ENCODE results near the gene AMN1. TPM values are rescaled to one million over a fixed set of nuclear protein-coding genes. Genes with fewer than 3 reads are reported as not detected.
"Not testable (repeated sequence)": the region's sequence is repeated elsewhere in the genome, so short reads cannot be mapped to it uniquely, and the experiment has no call there.

Gene AMN1
- total RNA-seq, 3 donors from 2014 or later, result 3.1 to 7.3 (median 3.2) TPM

DNA sequence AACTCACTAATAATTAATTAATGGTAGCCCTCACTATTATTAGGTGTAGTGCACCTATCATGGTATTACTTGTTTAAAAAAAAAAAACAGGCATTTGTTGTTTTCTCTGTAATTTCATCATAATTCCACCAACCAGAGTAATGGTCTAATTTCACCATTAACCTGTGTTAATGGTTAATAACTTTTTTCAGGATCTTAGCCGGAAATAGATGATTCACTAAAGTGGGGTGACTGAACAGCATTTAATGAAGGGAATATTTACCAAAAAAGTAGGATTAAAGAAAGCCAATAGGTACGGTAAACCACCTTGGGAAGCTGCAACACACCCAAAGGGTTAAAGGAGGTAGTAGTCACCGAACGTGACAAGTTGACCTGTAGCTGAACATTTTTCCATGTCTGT lies 56.3 kb downstream of the AMN1 start:
- TF ChIP-seq, protein P1, sequence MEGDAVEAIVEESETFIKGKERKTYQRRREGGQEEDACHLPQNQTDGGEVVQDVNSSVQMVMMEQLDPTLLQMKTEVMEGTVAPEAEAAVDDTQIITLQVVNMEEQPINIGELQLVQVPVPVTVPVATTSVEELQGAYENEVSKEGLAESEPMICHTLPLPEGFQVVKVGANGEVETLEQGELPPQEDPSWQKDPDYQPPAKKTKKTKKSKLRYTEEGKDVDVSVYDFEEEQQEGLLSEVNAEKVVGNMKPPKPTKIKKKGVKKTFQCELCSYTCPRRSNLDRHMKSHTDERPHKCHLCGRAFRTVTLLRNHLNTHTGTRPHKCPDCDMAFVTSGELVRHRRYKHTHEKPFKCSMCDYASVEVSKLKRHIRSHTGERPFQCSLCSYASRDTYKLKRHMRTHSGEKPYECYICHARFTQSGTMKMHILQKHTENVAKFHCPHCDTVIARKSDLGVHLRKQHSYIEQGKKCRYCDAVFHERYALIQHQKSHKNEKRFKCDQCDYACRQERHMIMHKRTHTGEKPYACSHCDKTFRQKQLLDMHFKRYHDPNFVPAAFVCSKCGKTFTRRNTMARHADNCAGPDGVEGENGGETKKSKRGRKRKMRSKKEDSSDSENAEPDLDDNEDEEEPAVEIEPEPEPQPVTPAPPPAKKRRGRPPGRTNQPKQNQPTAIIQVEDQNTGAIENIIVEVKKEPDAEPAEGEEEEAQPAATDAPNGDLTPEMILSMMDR (IDR thresholded peaks at IDR 0.05), result no peak
- no peak for ATAC-seq
- peaks cover 10% of the 10 kb centered on the region for H3K9me3 ChIP-seq
- H3K4me3 ChIP-seq, result no peak overlapping the region
- intact Hi-C loops (cut with DNase I, micrococcal nuclease), result no loop called here
- DNase-seq, result no peak
- H3K36me3 ChIP-seq (ENCODE audit: low read depth), result no peaks in the 10 kb centered on the region
- no peaks in the 10 kb centered on the region for H3K4me1 ChIP-seq (ENCODE audit: low read depth)

DNA sequence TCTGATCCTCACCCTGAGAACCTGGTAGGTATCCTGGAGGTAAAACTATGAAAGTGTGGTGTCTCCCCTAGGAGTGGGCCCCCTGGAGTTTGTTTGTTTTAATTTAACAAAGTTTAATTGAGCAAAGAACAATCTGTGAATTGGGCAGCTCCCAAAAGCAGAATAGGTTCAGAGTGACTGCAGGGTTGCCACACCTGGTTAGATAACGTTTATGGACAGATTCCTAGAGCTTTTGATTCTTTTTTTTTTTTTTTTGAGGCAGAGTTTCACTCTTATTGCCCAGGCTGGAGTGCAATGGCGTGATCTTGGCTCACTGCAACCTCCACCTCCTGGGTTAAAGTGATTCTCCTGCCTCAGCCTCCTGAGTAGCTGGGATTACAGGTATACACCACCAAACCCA lies 59.2 kb downstream of the AMN1 start:
- intact Hi-C loops (cut with DNase I, micrococcal nuclease); H3K4me3 ChIP-seq; ATAC-seq; H3K36me3 ChIP-seq (ENCODE audit: low read depth); DNase-seq; H3K4me1 ChIP-seq (ENCODE audit: low read depth): not testable (repeated sequence)
- peaks cover 16% of the 10 kb centered on the region for H3K9me3 ChIP-seq

- Histone ChIP-seq H3K9me3 (peaks cover 16% of the 10 kb centered on the region), H3K4me3 (no peak overlapping the region), H3K4me1 (ENCODE audit: low read depth) (no peaks in the 10 kb centered on the region), H3K36me3 (ENCODE audit: low read depth) (no peaks in the 10 kb centered on the region)
- TF ChIP-seq, protein P1 (IDR thresholded peaks at IDR 0.05), result no peak
- intact Hi-C loops (cut with DNase I, micrococcal nuclease), result no loop called here
- ATAC-seq, result no peak
- DNase-seq, result no peak
Observed at GRCh38 chr12:31669020-31669419, 59.8 kb downstream of the AMN1 start.

DNA sequence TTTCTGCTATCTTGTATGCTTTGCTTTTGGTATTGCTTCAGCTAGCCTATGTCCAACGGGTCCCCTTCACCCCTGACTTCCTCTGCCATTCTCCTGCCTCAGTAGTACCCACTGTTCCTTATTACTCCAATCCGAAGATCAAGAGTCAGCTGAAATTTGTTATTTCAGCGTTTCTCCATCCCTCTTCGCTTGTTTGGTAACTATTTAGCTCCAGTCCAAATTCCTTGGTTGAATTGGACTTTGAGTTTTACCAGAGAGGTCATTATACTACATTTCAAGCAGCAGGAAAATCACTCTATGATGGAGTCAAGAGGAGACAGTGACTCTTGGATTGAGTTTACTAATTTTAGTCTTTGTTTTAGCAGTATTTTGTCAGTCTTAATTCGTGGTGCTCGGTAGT lies 64.8 kb downstream of the AMN1 start:
- DNase-seq (no peak), ATAC-seq (no peak)
- Histone ChIP-seq H3K4me3 (no peak overlapping the region), H3K4me1 (ENCODE audit: low read depth) (no peaks in the 10 kb centered on the region), H3K9me3 (peaks cover 12% of the 10 kb centered on the region), H3K36me3 (ENCODE audit: low read depth) (no peaks in the 10 kb centered on the region)
- TF ChIP-seq, protein P1 (IDR thresholded peaks at IDR 0.05), result no peak
- intact Hi-C loops (cut with DNase I, micrococcal nuclease), result no loop called here

DNA sequence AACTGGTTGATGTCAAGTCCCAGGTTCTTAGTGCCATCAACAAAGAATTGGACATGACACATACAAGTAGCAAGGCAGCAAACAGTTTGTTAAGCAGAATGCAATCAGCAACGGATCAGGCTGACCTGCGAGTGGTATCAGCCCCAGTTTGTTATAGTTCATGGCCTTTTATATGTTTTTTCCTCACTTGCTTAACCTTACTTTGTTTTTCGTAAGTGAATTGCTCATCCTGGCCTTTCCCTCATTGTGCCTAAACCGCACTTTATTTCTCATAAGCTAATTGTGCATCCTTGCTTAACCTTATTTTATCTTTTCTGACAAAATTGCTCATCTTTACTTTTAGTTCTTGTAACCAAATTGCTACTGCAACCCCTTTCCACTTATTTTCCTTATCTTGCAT lies 65.2 kb downstream of the AMN1 start:
- Histone ChIP-seq H3K36me3 (ENCODE audit: low read depth) (no peaks in the 10 kb centered on the region), H3K4me3 (no peak overlapping the region), H3K4me1 (ENCODE audit: low read depth) (no peaks in the 10 kb centered on the region), H3K9me3 (peaks cover 7% of the 10 kb centered on the region)
- TF ChIP-seq, protein P1 (IDR thresholded peaks at IDR 0.05), result no peak
- intact Hi-C loops (cut with DNase I, micrococcal nuclease), result no loop called here
- no peak for ATAC-seq
- DNase-seq, result no peak

- TF ChIP-seq, protein P1 (IDR thresholded peaks at IDR 0.05), result no peak
- no peak for ATAC-seq
- no peaks in the 10 kb centered on the region for H3K4me1 ChIP-seq (ENCODE audit: low read depth)
- no peak for DNase-seq
- H3K36me3 ChIP-seq (ENCODE audit: low read depth), result no peaks in the 10 kb centered on the region
- intact Hi-C loops (cut with DNase I, micrococcal nuclease), result no loop called here
- H3K9me3 ChIP-seq, result peaks cover 6% of the 10 kb centered on the region
- no peak overlapping the region for H3K4me3 ChIP-seq
Observed at GRCh38 chr12:31662176-31662849, 66.5 kb downstream of the AMN1 start.

Data from mucosa of descending colon (tissue), 3 donors.